Spleen (tissue), 7 donors: Measurements from ENCODE around the gene TSSC4.

Experiments
- POLR2A ChIP-seq, 3 donors: fragments of 450-650 bp; IDR thresholded peaks; one replicate each; pipeline ENCODE4 v1.5.1; 2017; ENCODE audit warnings: antibody characterized with exemption in 3 of 3, mild to moderate bottlenecking in 1 of 3
- POLR2AphosphoS5 ChIP-seq, 3 donors: sonication (generic); formaldehyde crosslinking; IDR thresholded peaks; one replicate each; pipeline ENCODE4 v1.5.1; 2017; ENCODE audit warnings: antibody characterized with exemption in 3 of 3
- TF ChIP-seq, protein P1 (sequence below), 11 experiments: fragments of 200-600 bp in 7 of 11; fragments of 450-650 bp in 4 of 11; sonication (generic) in 4 of 11; IDR thresholded peaks in 8 of 11; conservative IDR thresholded peaks in 3 of 11; 1 replicate in 7 of 11; 2 replicates in 4 of 11; pipeline versions ENCODE4 v1.4.0 to v1.8.0; 2016 to 2021; ENCODE audit warnings: antibody characterized with exemption in 11 of 11, inconsistent platforms in 4 of 11, mild to moderate bottlenecking in 1 of 11
- donor health status: DM: no; HTN: no; CAD: no; lungs with moderate emphysema.
- donor health status: DM: no; HTN: no; CAD: no.
- donor health status: DM: no; HTN: no; CAD: no.

- TF ChIP-seq, protein P1, sequence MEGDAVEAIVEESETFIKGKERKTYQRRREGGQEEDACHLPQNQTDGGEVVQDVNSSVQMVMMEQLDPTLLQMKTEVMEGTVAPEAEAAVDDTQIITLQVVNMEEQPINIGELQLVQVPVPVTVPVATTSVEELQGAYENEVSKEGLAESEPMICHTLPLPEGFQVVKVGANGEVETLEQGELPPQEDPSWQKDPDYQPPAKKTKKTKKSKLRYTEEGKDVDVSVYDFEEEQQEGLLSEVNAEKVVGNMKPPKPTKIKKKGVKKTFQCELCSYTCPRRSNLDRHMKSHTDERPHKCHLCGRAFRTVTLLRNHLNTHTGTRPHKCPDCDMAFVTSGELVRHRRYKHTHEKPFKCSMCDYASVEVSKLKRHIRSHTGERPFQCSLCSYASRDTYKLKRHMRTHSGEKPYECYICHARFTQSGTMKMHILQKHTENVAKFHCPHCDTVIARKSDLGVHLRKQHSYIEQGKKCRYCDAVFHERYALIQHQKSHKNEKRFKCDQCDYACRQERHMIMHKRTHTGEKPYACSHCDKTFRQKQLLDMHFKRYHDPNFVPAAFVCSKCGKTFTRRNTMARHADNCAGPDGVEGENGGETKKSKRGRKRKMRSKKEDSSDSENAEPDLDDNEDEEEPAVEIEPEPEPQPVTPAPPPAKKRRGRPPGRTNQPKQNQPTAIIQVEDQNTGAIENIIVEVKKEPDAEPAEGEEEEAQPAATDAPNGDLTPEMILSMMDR (IDR thresholded peaks at IDR 0.05 in 8 of 11, conservative IDR thresholded peaks at IDR 0.05 in 3 of 11), result no peak
- TF ChIP-seq POLR2AphosphoS5 (IDR thresholded peaks at IDR 0.05) (no peak), POLR2A (IDR thresholded peaks at IDR 0.05) (no peak)
Observed at GRCh38 chr11:2366733-2367132, 33.8 kb upstream of the TSSC4 start.
